Neural crest cell (in vitro differentiated cells): ENCODE data around the gene GLRX. TPM values are rescaled to one million over a fixed set of nuclear protein-coding genes. Genes with fewer than 3 reads are reported as not detected.

Experiments used
- DNase-seq: peaks from one replicate; pipeline ENCODE4 v3.0.0; 2021; ENCODE audit warnings: low read depth, mixed read lengths, low spot score
- H3K27ac Mint-ChIP-seq: one replicate; pipeline ENCODE4 v1.8.0; 2021; ENCODE audit warnings: mild to moderate bottlenecking, mixed read lengths; ENCODE audit not compliant: unreplicated experiment
- H3K27me3 Mint-ChIP-seq: 2 replicates; pipeline ENCODE4 v1.8.0; 2021; ENCODE audit warnings: low read depth, mild to moderate bottlenecking, mixed read lengths
- H3K36me3 Mint-ChIP-seq: 2 replicates; pipeline ENCODE4 v1.8.0; 2021; ENCODE audit warnings: low read depth, mild to moderate bottlenecking, mixed read lengths
- H3K4me1 Mint-ChIP-seq: 2 replicates; pipeline ENCODE4 v1.8.0; 2021; ENCODE audit warnings: mixed read lengths
- H3K4me3 Mint-ChIP-seq: one replicate; pipeline ENCODE4 v1.8.0; 2021; ENCODE audit warnings: mild to moderate bottlenecking, mixed read lengths
- H3K9me3 Mint-ChIP-seq: 2 replicates; pipeline ENCODE4 v1.8.0; 2021; ENCODE audit warnings: mixed read lengths
- CTCF ChIP-seq: fragments of 200-600 bp; sonication (generic); conservative IDR thresholded peaks from 2 replicates; pipeline ENCODE4 v1.5.0; 2021; ENCODE audit warnings: antibody characterized with exemption, mild to moderate bottlenecking
- total RNA-seq: library from RNA; stranded (reverse); gene quantifications from 2 replicates; pipeline ENCODE4 v1.2.1, GENCODE V29; 2021

GLRX gene
- total RNA-seq, 1 donor from 2014 or later: 10.3 TPM

DNA sequence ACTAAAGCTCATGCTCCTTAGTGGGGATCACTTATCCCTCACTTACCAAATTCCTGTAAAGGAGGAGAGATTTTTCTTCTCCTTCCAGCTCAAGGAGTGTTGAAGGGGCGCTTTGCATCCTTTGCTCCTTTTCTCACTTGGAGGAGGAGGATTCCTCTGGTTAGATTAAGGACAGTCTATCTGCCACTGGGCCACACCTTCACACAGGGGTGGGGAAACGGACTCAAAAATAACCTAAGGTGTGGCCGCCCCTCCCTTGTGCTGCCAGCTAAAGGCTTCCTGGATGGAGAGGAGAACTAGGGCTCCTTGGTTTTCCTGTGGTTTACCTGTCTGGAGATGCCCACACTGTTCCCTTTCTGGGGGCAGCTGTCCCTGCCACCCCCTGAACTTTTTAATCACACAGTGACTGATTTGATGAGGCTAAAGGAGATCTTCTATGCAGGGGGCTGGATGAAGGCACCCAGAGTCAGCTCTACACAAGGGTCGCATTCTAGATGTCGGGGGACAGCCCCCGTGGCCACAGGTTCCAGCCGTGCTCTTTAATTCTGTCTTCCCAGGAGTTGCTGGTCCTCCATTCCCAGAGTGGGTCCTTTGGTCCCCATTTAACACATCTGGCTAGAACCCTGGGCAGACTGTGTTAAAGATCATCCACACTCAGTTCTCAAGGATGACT is 14.4 kb downstream of the GLRX start:
- Mint-ChIP-seq H3K9me3 (peaks cover 4% of the 10 kb centered on the region), H3K4me3 (no peak overlapping the region)
- TF ChIP-seq CTCF: no peak

DNA sequence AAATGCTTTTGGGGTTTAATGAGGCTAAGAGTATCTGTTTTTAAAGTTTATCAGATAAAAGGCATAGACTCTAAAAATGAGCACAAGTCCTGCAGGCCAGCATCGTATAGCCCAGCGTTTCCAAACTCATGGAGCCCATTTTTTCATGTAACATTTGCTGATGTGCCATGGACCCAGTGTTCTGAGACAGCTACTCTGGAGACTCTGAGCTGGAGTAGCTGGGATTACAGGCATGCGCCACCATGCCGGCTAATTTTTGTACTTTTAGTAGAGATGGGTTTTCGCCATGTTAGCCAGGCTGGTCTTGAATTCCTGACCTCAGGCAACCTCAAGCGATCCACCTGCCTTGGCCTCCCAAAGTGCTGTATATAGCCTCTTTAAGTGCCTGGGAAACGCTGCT is 15.8 kb downstream of the GLRX start:
- Mint-ChIP-seq H3K27me3 (no peaks in the 10 kb centered on the region), H3K36me3 (peaks cover 5% of the 10 kb centered on the region), H3K4me3 (no peak overlapping the region), H3K9me3 (peaks cover 7% of the 10 kb centered on the region), H3K4me1 (peaks cover 19% of the 10 kb centered on the region), H3K27ac (no peak overlapping the region)
- no peak for DNase-seq
- TF ChIP-seq CTCF: no peak

More for the DNA sequence above, 14.4 kb downstream of the GLRX start:
- Mint-ChIP-seq H3K27me3 (no peaks in the 10 kb centered on the region), H3K4me1 (peaks cover 19% of the 10 kb centered on the region), H3K27ac (no peak overlapping the region), H3K36me3 (peaks cover 5% of the 10 kb centered on the region)
- DNase-seq: no peak

DNA sequence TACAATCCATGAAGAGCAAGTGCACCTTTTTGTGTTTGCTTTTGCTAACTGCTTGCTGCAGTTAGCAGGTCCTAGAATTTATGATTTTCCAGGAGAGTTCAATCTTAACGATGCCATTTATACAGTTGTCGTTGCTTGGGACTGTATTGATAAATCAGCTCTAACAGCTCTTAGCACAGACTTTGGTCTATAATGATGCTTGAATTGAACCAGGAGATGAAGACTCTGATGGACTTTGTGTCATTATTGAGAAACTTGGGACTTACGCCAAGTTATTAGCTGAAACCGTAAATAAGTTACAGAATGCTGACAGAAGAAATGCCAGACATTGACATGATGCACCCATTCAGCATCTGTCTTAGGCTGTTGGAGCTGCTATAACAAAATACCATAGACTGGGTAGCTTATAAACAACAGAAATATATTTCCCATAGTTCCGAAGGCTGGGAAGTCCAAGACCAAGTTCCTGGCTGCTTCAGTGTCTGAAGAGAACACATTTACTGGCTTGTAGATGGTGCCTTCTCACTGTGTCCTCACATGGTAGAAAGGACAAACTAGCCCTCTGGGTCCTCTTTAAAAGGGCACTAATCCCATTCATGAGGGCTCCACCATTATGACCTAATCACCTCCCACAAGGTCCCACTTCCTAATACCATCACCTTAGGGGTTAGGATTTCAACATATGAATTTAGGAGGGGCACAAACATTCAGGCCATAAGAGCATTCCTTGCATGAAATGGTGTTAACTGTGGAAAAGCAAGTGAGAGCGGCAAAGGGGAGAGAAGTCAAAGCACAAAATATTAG is 17.6 kb downstream of the GLRX start:
- H3K4me3 Mint-ChIP-seq: no peak overlapping the region
- no peaks in the 10 kb centered on the region for H3K27me3 Mint-ChIP-seq
- H3K4me1 Mint-ChIP-seq: peaks cover 17% of the 10 kb centered on the region
- peaks cover 10% of the 10 kb centered on the region for H3K9me3 Mint-ChIP-seq
- no peak overlapping the region for H3K27ac Mint-ChIP-seq
- peaks cover 9% of the 10 kb centered on the region for H3K36me3 Mint-ChIP-seq
- no peak for TF ChIP-seq CTCF
- no peak for DNase-seq

DNA sequence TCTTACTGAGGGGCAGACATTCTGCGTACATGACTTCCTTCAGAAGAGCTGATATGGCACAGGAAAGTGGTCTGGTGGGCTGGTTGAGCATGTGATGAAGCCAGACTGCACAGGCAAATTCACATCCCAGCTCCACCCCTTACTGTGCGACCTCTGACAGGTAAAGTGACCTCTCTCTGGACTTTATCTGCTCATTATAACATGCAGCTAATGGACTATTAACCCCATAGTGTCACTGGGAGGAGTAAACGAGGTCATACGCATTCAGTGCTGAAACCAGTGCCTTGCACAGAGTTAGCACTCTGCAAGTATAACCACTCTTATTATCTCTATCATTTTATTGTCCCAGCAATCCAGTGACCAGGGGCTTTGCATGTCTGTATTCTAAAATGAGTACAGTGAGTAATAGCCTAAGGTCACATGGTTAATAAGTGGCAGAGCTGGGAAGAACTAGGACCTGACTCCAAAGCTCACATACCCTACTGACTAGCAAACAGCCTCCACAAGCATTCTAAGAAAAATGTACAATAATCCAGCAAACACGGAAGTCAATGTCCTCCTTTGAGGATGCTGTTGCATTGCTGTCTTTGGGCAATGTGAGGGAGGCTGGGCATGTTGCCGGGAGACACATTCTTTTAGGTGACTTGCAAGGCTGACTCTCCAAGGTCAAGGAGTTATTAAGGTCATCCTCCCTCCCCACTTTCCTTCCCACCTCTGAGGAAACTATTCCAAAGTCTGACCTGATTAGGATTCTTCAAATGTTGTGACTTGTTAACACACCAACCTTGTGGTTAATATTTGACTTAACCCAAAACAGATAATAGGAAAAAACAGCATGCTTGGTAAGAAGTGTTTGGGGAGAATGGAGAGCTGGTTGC is 19.0 kb downstream of the GLRX start:
- TF ChIP-seq CTCF: no peak
- Mint-ChIP-seq H3K27me3 (no peaks in the 10 kb centered on the region), H3K36me3 (peaks cover 9% of the 10 kb centered on the region), H3K4me1 (peaks cover 6% of the 10 kb centered on the region), H3K4me3 (no peak overlapping the region), H3K27ac (no peak overlapping the region), H3K9me3 (peaks cover 10% of the 10 kb centered on the region)
- no peak for DNase-seq

- no peak for DNase-seq
- H3K27ac Mint-ChIP-seq: no peak overlapping the region
- no peaks in the 10 kb centered on the region for H3K27me3 Mint-ChIP-seq
- H3K36me3 Mint-ChIP-seq: peaks cover 14% of the 10 kb centered on the region
- peaks cover 4% of the 10 kb centered on the region for H3K4me1 Mint-ChIP-seq
- peaks cover 10% of the 10 kb centered on the region for H3K9me3 Mint-ChIP-seq
- no peak for TF ChIP-seq CTCF
- no peak overlapping the region for H3K4me3 Mint-ChIP-seq
These were observed 20.6 kb downstream of the GLRX start for GRCh38 chr5:95801961-95802360.
